ENCODE measurements around the gene AMACR.

Gene AMACR

DNA sequence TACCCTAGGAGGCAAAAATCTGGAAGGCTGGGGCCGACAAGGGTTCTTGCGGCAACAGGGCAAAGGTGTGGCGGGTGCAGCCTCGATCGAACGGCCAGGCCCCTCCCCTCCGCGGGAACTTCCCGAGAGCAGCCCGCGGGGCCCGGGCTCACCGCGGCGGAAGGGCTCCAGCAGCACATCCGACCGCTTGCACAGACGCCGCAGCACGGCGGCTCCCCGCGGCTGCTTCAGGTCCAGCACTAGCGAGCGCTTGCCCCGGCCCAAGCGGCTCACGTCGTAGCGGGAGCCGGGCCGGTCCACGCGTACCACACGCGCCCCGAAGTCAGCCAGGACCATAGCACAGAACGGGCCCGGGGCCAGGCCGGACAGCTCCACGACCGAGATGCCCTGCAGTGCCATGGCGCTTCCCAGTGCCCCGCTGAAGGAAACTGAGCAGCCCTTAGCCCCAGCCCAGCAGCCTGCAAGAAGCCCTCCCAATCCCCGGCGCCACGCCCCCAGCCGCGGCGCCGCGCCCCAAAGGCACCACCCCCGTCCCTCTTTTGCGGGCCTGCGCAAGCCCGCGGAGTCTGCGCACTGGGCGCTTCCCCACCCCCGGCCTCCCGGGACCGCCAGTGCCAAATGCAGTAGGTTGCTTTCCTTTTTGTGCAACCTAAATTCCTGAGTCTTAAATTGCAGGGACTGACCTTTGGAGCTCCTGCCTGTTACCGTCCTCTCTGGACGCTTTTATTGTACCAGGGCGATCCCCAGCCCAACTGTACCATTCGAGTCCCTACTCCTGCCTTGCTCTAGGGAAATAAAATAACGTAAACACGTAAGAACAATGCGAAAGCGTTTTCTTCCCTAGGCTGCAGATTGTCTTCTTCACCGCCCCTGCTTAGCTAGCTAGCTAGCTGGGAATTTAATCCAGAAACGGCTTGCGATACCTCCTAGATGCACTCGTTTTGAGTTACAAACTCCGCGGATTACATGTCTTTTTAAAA is at the start of gene AMACR:
Gene AMACR (minus strand): TSS at position 430 of the 980 bp plus-strand sequence. CDS start 31 bp downstream, at position 399.
- peak; percentile 47 for DNase-seq

DNA sequence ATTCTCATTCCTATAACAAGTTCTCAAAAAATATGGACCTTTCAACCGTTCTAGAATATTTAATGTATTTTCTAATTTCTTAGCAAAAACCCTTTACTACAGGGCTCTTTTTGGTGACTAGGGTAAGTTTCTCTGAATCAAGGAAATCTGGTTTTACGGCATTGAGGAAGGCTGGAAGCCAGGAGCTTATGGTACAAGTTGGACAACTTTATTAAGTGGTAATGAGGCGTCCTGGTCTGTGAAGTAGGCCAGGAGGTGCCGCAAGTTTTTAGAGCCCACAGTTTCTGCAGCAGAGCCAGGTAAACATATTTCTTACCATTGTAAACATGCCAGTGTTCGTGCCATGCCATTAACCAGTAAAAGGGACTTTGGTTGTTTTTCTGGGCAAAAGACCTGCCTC is 49.7 kb upstream of the AMACR start:
- DNase-seq = no peak

DNA sequence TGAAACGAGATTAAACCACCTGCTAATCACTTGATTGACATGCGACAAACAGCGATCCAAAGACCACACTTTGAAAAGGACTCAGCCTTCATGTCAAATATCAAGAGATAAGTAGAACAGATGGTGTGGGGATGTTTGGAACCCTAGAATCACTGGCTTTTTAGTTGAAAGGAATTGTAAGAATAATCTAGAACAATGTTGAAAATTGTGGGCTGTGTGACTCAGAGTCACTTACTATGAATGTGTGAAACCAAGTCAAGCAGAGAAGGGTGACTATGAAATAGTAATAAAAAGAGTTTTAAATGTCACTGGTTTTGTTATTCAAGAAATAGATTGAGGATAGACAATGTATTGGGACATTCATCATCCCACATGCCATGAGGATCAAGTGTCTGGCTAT is 49.3 kb upstream of the AMACR start:
- no peak for DNase-seq

GRCh38 chr5:34055667-34056066 is 47.8 kb upstream of the AMACR start:
- no peak for DNase-seq

DNA sequence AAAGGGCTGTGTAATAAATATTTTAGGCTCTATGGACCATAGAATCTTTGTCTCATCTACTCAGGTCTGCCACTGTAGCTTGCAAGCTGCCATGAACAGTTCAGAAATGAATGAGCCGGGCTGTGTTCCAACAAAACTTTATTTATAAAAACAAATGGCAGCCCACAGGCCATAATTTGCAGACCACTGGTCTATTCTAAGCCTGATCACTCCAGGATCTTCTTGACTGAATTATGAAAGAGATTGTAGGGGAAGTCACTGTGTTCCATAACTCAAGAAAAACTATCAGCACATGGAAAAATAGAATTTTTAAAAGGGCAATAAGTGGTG is 46.5 kb upstream of the AMACR start:
- no peak for DNase-seq

GRCh38 chr5:34053571-34054399 is 45.9 kb upstream of the AMACR start:
- DNase-seq = no peak

DNA sequence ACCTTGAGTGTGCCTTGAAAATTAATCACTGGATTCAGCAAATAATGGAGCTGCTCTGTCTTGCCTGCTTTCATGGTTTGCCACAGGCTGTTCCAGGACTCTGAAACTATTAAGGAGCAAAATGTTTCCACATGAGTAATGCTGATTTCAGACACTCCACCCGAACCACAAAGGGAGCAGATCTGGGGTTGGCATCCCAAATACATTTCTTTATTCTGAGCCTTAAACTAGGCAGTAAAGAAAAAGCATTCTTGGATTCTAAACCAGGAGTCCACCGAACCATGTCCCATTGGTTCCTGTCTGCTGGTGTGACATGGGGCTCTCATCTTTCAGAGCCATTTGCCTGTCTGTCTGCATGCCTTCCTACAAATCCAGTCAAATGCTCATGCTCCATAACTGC is 45.3 kb upstream of the AMACR start:
- no peak for DNase-seq

GRCh38 chr5:34051374-34051980 is 43.6 kb upstream of the AMACR start:
- no peak for DNase-seq

DNA sequence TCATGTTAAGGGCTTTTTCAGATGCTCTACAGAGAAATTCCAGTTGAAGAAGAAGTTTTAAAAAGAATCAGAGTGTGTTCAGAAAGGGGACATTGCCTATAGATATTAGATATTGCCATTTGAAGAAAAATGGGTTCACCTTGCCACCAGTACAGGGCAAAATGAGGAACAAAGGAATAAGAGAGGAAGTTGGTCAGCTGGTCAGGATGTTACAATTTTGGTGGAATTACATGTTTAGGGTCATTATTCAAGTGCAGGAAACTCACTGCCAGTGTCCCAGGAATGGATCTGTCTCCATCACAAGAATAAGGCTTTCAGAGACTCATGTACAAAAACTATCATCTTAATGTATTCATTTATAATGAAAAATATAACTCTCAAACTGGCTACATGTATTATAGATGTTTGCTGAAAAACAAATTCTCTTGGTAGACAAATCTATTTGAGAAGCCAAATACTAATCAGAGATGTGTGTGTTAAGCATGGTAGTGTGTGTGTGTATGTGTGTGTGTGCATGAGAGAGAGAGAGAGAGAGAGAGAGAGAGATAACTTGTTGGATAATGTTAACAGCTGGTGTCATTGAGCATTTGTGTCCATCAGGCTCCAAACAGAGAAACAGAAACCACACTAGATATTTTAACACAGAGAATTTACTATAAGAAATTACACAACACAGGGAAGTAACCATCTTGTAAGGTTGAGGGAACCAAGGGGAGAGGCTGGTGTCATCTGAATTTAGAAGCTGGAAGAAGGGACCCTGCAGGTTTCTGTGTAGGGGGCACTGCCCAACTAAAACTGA is 40.1 kb upstream of the AMACR start:
- no peak for DNase-seq

DNA sequence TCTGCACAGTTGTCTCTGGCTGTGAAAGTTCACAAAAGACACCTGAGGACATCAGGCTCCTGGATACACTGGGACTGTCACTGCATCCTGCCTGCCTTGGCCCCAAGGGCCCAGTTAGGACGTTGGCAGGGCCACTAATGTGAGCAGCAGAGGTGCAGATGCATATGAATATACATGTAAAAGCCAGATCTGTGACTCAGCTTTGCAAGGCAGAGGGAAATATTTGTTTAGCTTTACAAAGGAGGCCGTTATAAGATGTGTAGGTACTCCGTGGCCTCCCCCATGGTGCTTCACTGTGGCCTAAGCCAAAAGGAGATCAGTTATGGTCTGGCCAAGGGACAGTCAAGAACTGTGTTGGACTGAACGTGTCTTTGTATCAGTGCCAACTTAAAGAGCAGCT is 39.3 kb upstream of the AMACR start:
- no peak for DNase-seq

GRCh38 chr5:34045996-34046395 is 38.1 kb upstream of the AMACR start:
- DNase-seq = no peak

DNA sequence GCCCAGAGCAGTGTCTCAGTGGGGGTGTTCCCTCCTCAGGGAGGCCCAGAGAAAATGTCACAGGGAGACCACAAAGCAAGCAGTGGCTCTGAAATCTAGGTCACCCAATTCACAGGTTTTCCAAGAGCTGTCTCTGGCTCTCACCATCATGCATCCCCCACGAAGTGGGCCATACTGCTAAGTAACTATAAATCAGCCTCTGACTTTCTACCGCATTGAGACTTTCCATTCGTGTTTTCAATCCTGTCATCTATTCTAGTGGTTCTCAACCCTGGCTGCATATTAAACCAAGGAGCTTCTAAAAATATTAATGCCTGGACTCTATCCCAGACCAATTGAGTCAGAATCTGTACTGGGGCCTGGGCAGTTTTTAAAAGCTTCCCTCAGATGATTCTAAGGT is 37.2 kb upstream of the AMACR start:
- DNase-seq = no peak

- no peak for DNase-seq
These were observed 35.4 kb upstream of the AMACR start, which contains the start of gene C1QTNF3 for GRCh38 chr5:34043099-34043876. Gene C1QTNF3, minus strand, starts transcription at chr5:34043213. Its CDS starts 88 bp downstream, at chr5:34043125.

- DNase-seq = no peak
These were observed 34.5 kb upstream of the AMACR start for GRCh38 chr5:34042321-34042720.

DNA sequence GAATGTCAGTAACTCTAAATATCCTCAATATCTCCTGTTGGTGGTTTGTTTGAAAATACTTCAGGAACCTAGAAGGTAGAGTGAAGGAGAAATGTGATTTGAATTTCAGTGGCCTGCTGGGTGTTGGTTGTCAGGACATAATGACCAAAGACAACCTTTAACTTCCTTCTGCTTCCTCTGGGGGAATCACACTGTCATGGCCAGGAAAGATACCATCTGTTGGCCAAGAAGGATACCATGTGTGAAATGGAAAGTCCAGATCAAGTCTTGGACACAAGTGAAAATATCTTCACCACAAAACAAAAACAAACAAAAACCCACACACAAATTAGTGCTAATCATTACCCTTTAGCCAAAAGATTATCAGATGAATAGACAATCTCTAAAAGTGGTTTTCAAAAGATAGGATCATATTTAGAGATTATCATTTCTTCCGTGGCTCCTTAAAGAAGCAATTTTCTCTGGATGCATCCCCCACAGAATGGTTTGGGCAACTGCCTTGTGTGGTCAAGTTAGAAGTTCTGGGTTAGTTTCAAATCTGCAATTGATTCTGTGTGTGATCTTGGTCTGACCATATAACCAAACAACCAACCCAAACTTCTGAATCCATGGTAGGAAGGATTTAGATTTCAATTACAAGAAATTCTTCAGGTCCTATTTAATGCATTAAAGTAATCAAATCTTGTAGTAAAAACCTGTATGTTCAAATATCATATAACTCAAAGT is 33.6 kb upstream of the AMACR start:
- no peak for DNase-seq

DNA sequence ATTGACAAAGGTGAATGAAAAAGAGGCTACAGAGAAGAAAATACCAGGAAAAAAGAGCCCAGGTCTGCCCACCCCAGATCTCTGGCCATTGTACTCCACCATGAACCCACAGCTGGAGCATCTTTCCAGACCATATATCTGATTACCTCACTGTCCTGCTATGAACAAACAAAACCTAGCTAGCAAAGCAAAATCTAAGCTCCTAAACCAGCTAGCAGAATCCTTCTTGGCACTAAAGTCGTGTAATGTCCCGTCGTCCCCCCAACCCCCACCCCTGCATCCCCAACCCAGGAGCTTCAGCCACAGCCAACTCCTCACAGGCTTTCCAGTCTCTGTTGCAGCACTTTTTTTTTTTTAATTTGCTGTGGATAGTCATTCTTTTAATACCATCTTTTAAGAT is 32.6 kb upstream of the AMACR start:
- DNase-seq = no peak

- DNase-seq = no peak
These were observed 31.7 kb upstream of the AMACR start for GRCh38 chr5:34039398-34040157.

GRCh38 chr5:34038838-34039237 is 31.0 kb upstream of the AMACR start:
- no peak for DNase-seq

GRCh38 chr5:34038390-34038789 is 30.5 kb upstream of the AMACR start:
- DNase-seq = no peak

DNA sequence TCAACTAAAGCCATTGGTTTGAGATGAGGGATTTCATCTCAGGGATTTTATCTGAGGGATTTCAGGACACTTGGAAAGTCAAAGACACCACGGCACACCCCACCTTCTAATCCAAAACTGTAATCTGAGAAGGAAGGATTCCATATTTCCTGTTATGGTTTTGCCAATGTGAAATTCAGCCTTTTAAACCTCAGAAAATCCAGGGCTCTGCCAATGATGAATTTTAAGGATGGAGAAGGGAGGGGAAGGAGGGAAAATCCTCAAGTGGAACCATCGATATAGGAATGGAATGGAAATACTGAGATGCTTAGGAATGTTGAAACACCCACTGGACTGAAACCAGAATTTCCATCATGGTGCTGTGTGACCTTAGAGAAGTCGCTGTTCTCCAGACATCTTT is 29.9 kb upstream of the AMACR start:
- no peak for DNase-seq
